Liver (tissue), 9 donors: Measurements from ENCODE around the gene TUBGCP6. TPM values are rescaled to one million over a fixed set of nuclear protein-coding genes. Genes with fewer than 3 reads are reported as not detected.

Experiments
- DNase-seq: peaks from one replicate; pipeline ENCODE4 v3.0.0-alpha.2; 2017; ENCODE audit warnings: low spot score
- H3K27ac ChIP-seq, 2 donors: one replicate each; pipeline ENCODE4 v1.7.0; 2013; ENCODE audit warnings: inconsistent platforms in 2 of 2, low read length in 2 of 2, control low read depth in 1 of 2, low read depth in 1 of 2, mild to moderate bottlenecking in 1 of 2
- H3K27me3 ChIP-seq, 4 donors: one replicate each; pipeline versions ENCODE4 v1.6.1 to v1.7.0; 2013; ENCODE audit warnings: low read length in 3 of 4, inconsistent platforms in 1 of 4, mild to moderate bottlenecking in 1 of 4, moderate library complexity in 1 of 4; ENCODE audit not compliant: control insufficient read depth in 4 of 4, insufficient read depth in 4 of 4
- H3K36me3 ChIP-seq, 4 donors: one replicate each; pipeline versions ENCODE4 v1.6.1 to v1.7.0; 2013; ENCODE audit warnings: low read length in 3 of 4, mild to moderate bottlenecking in 3 of 4, low read depth in 1 of 4, moderate library complexity in 1 of 4; ENCODE audit not compliant: control insufficient read depth in 4 of 4, insufficient read depth in 3 of 4
- H3K4me1 ChIP-seq, 4 donors: one replicate each; pipeline versions ENCODE4 v1.6.1 to v1.7.0; 2013; ENCODE audit warnings: low read length in 3 of 4, mild to moderate bottlenecking in 3 of 4, moderate library complexity in 1 of 4; ENCODE audit not compliant: control insufficient read depth in 4 of 4, insufficient read depth in 4 of 4
- H3K4me3 ChIP-seq, 3 donors: one replicate each; pipeline versions ENCODE4 v1.6.1 to v1.7.0; 2013; ENCODE audit warnings: low read length in 3 of 3, control low read depth in 1 of 3, low read depth in 1 of 3, mild to moderate bottlenecking in 1 of 3
- H3K9ac ChIP-seq, 2 donors: one replicate each; pipeline ENCODE4 v1.7.0; 2013; ENCODE audit warnings: low read length in 2 of 2, mild to moderate bottlenecking in 2 of 2, moderate library complexity in 2 of 2, control low read depth in 1 of 2, low read depth in 1 of 2
- H3K9me3 ChIP-seq, 4 donors: one replicate each; pipeline versions ENCODE4 v1.6.1 to v1.7.0; 2013; ENCODE audit warnings: low read length in 3 of 4; ENCODE audit not compliant: control insufficient read depth in 4 of 4
- EGR1 ChIP-seq, 2 donors: IDR thresholded peaks; 2 replicates each; pipeline ENCODE4 v1.6.1; 2016 to 2018; ENCODE audit warnings: antibody characterized with exemption in 2 of 2, low read depth in 2 of 2
- FOXA1 ChIP-seq: IDR thresholded peaks from 2 replicates; pipeline ENCODE4 v1.6.1; 2016; ENCODE audit warnings: antibody characterized with exemption
- FOXA2 ChIP-seq: IDR thresholded peaks from 2 replicates; pipeline ENCODE4 v1.6.1; 2016; ENCODE audit warnings: antibody characterized with exemption
- GABPA ChIP-seq, 2 donors: IDR thresholded peaks in 1 of 2; conservative IDR thresholded peaks in 1 of 2; 2 replicates each; pipeline ENCODE4 v1.6.1; 2016; ENCODE audit warnings: antibody characterized with exemption in 2 of 2, mild to moderate bottlenecking in 1 of 2, moderate library complexity in 1 of 2
- HNF4A ChIP-seq, 2 donors: conservative IDR thresholded peaks; 2 replicates each; pipeline ENCODE4 v1.6.1; 2016; ENCODE audit warnings: antibody characterized with exemption in 2 of 2, mild to moderate bottlenecking in 2 of 2
- JUND ChIP-seq, 2 donors: IDR thresholded peaks; 2 replicates each; pipeline ENCODE4 v1.6.1; 2016; ENCODE audit warnings: antibody characterized with exemption in 2 of 2
- MAX ChIP-seq: IDR thresholded peaks from 2 replicates; pipeline ENCODE4 v1.6.1; 2016; ENCODE audit warnings: antibody characterized with exemption
- NR2F2 ChIP-seq: IDR thresholded peaks from 2 replicates; pipeline ENCODE4 v1.6.1; 2016; ENCODE audit warnings: antibody characterized with exemption
- RAD21 ChIP-seq, 2 donors: IDR thresholded peaks; 2 replicates each; pipeline ENCODE4 v1.6.1; 2016; ENCODE audit warnings: antibody characterized with exemption in 2 of 2, mild to moderate bottlenecking in 2 of 2
- RXRA ChIP-seq, 2 donors: IDR thresholded peaks; 2 replicates each; pipeline ENCODE4 v1.6.1; 2017 to 2018; ENCODE audit warnings: antibody characterized with exemption in 2 of 2, mild to moderate bottlenecking in 1 of 2
- TAF1 ChIP-seq: conservative IDR thresholded peaks from 2 replicates; pipeline ENCODE4 v1.6.1; 2016; ENCODE audit warnings: antibody characterized with exemption, mild to moderate bottlenecking
- YY1 ChIP-seq: IDR thresholded peaks from 2 replicates; pipeline ENCODE4 v1.6.1; 2016; ENCODE audit warnings: antibody characterized with exemption, mild to moderate bottlenecking
- ZBTB33 ChIP-seq: IDR thresholded peaks from 2 replicates; pipeline ENCODE4 v1.6.1; 2016; ENCODE audit warnings: antibody characterized with exemption
- WGBS: extraction: QIAGEN DNeasy Blood & Tissue Kit; methylation state at CpG from one replicate; pipeline ENCODE4 v1.1.7; 2013; 5-methylcytosine and 5-hydroxymethylcytosine counted together
- polyA plus RNA-seq, 2 donors: library from polyadenylated mRNA; stranded (reverse) in 1 of 2; unstranded in 1 of 2; fragments of 200-250 nt in 1 of 2; fragments of >200 nt in 1 of 2; fragmentation: Nextera tagmentation in 1 of 2; extraction: Ambion mirVana in 1 of 2; gene quantifications; one replicate each; pipeline versions ENCODE4 v1.2.1 to v1.2.3, GENCODE V29; 2013 to 2015
- total RNA-seq, 2 donors: library from RNA; depleted of rRNA; stranded (reverse); fragments of >200 nt; gene quantifications; one replicate each; pipeline ENCODE4 v1.2.3, GENCODE V29; 2014
- TF ChIP-seq, protein P1 (sequence below): fragments of 150-350 bp; IDR thresholded peaks from 2 replicates; pipeline ENCODE4 v1.5.1; 2017; ENCODE audit warnings: improper control_type of control experiment, low read depth, low read length; ENCODE audit not compliant: missing input control
- TF ChIP-seq, protein P2 (sequence below): IDR thresholded peaks from 2 replicates; pipeline ENCODE4 v1.6.1; 2016; ENCODE audit warnings: antibody characterized with exemption
- TF ChIP-seq, protein P3 (sequence below): IDR thresholded peaks from 2 replicates; pipeline ENCODE4 v1.6.1; 2016; ENCODE audit warnings: antibody characterized with exemption, mild to moderate bottlenecking
- donor health status: healthy.
- donor health status: healthy.
- donor health status: healthy.
- donor health status: healthy.
- donor health status: healthy.

Gene TUBGCP6
- total and polyA plus RNA-seq, 4 donors = 9.3 to 31.7 (median 16.4) TPM

- TF ChIP-seq HNF4A (conservative IDR thresholded peaks at IDR 0.05) = no peak
- TF ChIP-seq, protein P1, sequence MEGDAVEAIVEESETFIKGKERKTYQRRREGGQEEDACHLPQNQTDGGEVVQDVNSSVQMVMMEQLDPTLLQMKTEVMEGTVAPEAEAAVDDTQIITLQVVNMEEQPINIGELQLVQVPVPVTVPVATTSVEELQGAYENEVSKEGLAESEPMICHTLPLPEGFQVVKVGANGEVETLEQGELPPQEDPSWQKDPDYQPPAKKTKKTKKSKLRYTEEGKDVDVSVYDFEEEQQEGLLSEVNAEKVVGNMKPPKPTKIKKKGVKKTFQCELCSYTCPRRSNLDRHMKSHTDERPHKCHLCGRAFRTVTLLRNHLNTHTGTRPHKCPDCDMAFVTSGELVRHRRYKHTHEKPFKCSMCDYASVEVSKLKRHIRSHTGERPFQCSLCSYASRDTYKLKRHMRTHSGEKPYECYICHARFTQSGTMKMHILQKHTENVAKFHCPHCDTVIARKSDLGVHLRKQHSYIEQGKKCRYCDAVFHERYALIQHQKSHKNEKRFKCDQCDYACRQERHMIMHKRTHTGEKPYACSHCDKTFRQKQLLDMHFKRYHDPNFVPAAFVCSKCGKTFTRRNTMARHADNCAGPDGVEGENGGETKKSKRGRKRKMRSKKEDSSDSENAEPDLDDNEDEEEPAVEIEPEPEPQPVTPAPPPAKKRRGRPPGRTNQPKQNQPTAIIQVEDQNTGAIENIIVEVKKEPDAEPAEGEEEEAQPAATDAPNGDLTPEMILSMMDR = no peak
- TF ChIP-seq GABPA (IDR thresholded peaks at IDR 0.05 in 1 of 2, conservative IDR thresholded peaks at IDR 0.05 in 1 of 2) = no peak
- TF ChIP-seq MAX = no peak
- TF ChIP-seq TAF1 = no peak
- no peak for TF ChIP-seq NR2F2
- no peak for TF ChIP-seq EGR1 (IDR thresholded peaks at IDR 0.05; ENCODE audit: low read depth in 2 of 2)
- no peak for TF ChIP-seq FOXA2
- TF ChIP-seq, protein P2, sequence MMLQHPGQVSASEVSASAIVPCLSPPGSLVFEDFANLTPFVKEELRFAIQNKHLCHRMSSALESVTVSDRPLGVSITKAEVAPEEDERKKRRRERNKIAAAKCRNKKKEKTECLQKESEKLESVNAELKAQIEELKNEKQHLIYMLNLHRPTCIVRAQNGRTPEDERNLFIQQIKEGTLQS = no peak
- TF ChIP-seq RAD21 (IDR thresholded peaks at IDR 0.05) = no peak
- TF ChIP-seq RXRA (IDR thresholded peaks at IDR 0.05) = no peak
- no peak for TF ChIP-seq FOXA1
- TF ChIP-seq YY1 = no peak
- TF ChIP-seq, protein P3, sequence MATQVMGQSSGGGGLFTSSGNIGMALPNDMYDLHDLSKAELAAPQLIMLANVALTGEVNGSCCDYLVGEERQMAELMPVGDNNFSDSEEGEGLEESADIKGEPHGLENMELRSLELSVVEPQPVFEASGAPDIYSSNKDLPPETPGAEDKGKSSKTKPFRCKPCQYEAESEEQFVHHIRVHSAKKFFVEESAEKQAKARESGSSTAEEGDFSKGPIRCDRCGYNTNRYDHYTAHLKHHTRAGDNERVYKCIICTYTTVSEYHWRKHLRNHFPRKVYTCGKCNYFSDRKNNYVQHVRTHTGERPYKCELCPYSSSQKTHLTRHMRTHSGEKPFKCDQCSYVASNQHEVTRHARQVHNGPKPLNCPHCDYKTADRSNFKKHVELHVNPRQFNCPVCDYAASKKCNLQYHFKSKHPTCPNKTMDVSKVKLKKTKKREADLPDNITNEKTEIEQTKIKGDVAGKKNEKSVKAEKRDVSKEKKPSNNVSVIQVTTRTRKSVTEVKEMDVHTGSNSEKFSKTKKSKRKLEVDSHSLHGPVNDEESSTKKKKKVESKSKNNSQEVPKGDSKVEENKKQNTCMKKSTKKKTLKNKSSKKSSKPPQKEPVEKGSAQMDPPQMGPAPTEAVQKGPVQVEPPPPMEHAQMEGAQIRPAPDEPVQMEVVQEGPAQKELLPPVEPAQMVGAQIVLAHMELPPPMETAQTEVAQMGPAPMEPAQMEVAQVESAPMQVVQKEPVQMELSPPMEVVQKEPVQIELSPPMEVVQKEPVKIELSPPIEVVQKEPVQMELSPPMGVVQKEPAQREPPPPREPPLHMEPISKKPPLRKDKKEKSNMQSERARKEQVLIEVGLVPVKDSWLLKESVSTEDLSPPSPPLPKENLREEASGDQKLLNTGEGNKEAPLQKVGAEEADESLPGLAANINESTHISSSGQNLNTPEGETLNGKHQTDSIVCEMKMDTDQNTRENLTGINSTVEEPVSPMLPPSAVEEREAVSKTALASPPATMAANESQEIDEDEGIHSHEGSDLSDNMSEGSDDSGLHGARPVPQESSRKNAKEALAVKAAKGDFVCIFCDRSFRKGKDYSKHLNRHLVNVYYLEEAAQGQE = no peak
- no peak for TF ChIP-seq JUND (IDR thresholded peaks at IDR 0.05)
- no peak for TF ChIP-seq ZBTB33
- Histone ChIP-seq H3K9me3 (no peaks in the 10 kb centered on the region), H3K9ac (no peak overlapping the region), H3K4me1 (peaks cover 0 to 5% (median 4%) of the 10 kb centered on the region in 4 donors), H3K27me3 (no peaks in the 10 kb centered on the region), H3K36me3 (peaks cover 18 to 79% (median 41%) of the 10 kb centered on the region in 4 donors), H3K4me3 (no peak overlapping the region), H3K27ac (no peak overlapping the region)
- WGBS = 94% methylated on average over 30 of the region's 30 CpGs
- no peak for DNase-seq
Observed at GRCh38 chr22:50278956-50279619, 34.3 kb upstream of the TUBGCP6 start.
